GM23248 (cell line): ENCODE measurements around the gene PSPC1. TPM values are rescaled to one million over a fixed set of nuclear protein-coding genes. Genes with fewer than 3 reads are reported as not detected.

ENCODE experiments used
- DNase-seq: peaks from one replicate; pipeline ENCODE4 v3.0.0-alpha.2; 2015
- H2AFZ ChIP-seq: fragments of 200-600 bp; sonication (generic); 2 replicates; pipeline ENCODE4 v1.6.1; 2016; ENCODE audit warnings: antibody characterized with exemption
- H3F3A ChIP-seq: fragments of 200-600 bp; sonication (generic); 2 replicates; pipeline ENCODE4 v1.6.1; 2016; ENCODE audit warnings: mild to moderate bottlenecking, antibody characterized with exemption, mixed run types; ENCODE audit not compliant: insufficient read depth
- H3K27ac ChIP-seq: fragments of 200-600 bp; sonication (generic); 2 replicates; pipeline ENCODE4 v1.5.1; 2016; ENCODE audit warnings: mild to moderate bottlenecking
- H3K27me3 ChIP-seq: fragments of 200-600 bp; sonication (generic); replicated peaks from 2 replicates; pipeline ENCODE4 v1.6.1; 2016; ENCODE audit warnings: mild to moderate bottlenecking; ENCODE audit not compliant: insufficient read depth
- H3K36me3 ChIP-seq: fragments of 200-600 bp; sonication (generic); 2 replicates; pipeline ENCODE4 v1.6.1; 2016; ENCODE audit warnings: low read depth, mild to moderate bottlenecking
- H3K4me1 ChIP-seq: fragments of 200-600 bp; sonication (generic); 2 replicates; pipeline ENCODE4 v1.6.1; 2016; ENCODE audit warnings: mild to moderate bottlenecking; ENCODE audit not compliant: insufficient read depth
- H3K4me2 ChIP-seq: fragments of 200-600 bp; sonication (generic); one replicate; pipeline ENCODE4 v1.6.1; 2016; ENCODE audit warnings: mild to moderate bottlenecking; ENCODE audit not compliant: unreplicated experiment
- H3K4me3 ChIP-seq: fragments of 200-600 bp; sonication (generic); 2 replicates; pipeline ENCODE4 v1.5.1; 2016; ENCODE audit warnings: mild to moderate bottlenecking
- H3K79me2 ChIP-seq: fragments of 200-600 bp; sonication (generic); 2 replicates; pipeline ENCODE4 v1.6.1; 2016; ENCODE audit warnings: mild to moderate bottlenecking; ENCODE audit not compliant: insufficient read depth
- H3K9ac ChIP-seq: fragments of 200-600 bp; sonication (generic); 2 replicates; pipeline ENCODE4 v1.6.1; 2016; ENCODE audit warnings: mild to moderate bottlenecking
- H3K9me2 ChIP-seq: fragments of 200-600 bp; sonication (generic); 2 replicates; pipeline ENCODE4 v1.6.1; 2016; ENCODE audit warnings: mixed run types, mild to moderate bottlenecking, moderate library complexity; ENCODE audit not compliant: insufficient read depth
- H3K9me3 ChIP-seq: fragments of 200-600 bp; sonication (generic); one replicate; pipeline ENCODE4 v1.6.1; 2017; ENCODE audit warnings: low read depth
- H4K20me1 ChIP-seq: fragments of 200-600 bp; sonication (generic); 2 replicates; pipeline ENCODE4 v1.6.0; 2016; ENCODE audit not compliant: insufficient read depth
- EZH2 ChIP-seq: fragments of 200-600 bp; sonication (generic); IDR thresholded peaks from 2 replicates; pipeline ENCODE4 v1.6.1; 2018; ENCODE audit warnings: antibody characterized with exemption, mild to moderate bottlenecking; ENCODE audit not compliant: insufficient read depth, poor library complexity, severe bottlenecking
- EZH2phosphoT487 ChIP-seq: fragments of 200-600 bp; sonication (generic); IDR thresholded peaks from 2 replicates; pipeline ENCODE4 v1.6.1; 2018; ENCODE audit warnings: antibody characterized with exemption, moderate library complexity, mild to moderate bottlenecking, low read depth; ENCODE audit not compliant: insufficient read depth
- WGBS, 2 experiments: methylation state at CpG; one replicate each; pipeline ENCODE4 v1.1.6; 2015 to 2017; ENCODE audit warnings: low lambda C conversion rate in 2 of 2, low coverage in 1 of 2; ENCODE audit errors: missing lambda C conversion rate in 2 of 2; 5-methylcytosine and 5-hydroxymethylcytosine counted together
- in situ Hi-C: fragments of 300-500 bp; cut with MboI; formaldehyde crosslinking; loops from 2 replicates; pipeline ENCODE4 v1.15.0; 2020
- polyA plus RNA-seq: library from polyadenylated mRNA; unstranded; fragments of >200 nt; fragmentation: Nextera tagmentation; extraction: Ambion mirVana; gene quantifications from 2 replicates; pipeline ENCODE4 v1.2.1, GENCODE V29; 2016
- total RNA-seq: library from RNA; depleted of rRNA; stranded (reverse); fragments of >200 nt; shearing (Covaris generic); gene quantifications from 2 replicates; pipeline ENCODE4 v1.2.3, GENCODE V29; 2014

Gene PSPC1
- total and polyA plus RNA-seq, 2 experiments from 2014 or later, result 17.2 to 27.9 TPM

DNA sequence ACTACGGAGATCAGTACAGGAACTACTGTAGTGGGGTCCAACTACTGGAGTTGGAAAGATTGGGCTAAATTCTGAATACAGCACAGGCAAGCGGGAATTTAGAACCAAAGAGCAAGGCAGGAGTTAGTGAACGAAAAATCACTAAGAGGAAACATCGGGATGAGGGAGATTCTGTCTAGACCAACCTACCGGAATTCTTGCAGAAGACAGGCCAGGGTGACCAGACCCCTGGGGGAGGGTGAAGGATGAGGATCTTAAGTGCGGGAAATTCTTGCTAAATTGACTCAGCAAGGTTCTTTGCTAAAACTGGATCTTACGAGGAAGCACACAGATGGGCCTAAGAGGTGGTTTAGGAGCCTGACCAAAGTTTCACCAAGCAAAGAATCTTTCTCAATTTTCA, 13.2 kb upstream of the PSPC1 start:
- 96 to 99% methylated on average over 7 of the region's 7 CpGs for WGBS, 2 experiments

DNA sequence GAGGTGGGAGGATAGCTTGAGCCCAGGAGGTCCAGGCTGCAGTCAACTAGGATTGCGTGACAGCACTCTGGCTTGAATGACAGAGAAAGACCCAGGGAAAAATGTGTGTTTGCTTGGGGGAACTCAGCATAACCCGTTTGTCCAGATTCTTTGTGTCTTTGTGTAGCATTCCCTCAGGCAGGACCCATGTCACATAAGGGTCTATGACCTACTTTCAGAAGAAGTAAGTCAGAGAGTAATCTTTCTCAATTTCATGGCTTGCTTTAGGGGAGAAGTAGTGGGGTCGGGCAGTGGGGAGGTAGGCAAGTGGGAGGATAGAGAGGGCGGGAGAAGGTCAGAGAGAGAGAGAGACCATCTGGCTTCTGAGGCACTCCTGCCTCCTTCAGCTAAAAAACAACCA, 11.9 kb upstream of the PSPC1 start:
- H3K27me3 ChIP-seq, result no peaks in the 10 kb centered on the region
- WGBS, 2 experiments, result 85 to 88% methylated on average over 4 of the region's 4 CpGs
- no peaks in the 10 kb centered on the region for H3K36me3 ChIP-seq
- H3K4me3 ChIP-seq, result no peak overlapping the region
- DNase-seq, result no peak
- no peak overlapping the region for H3K9ac ChIP-seq
- H3F3A ChIP-seq, result peaks cover 12% of the 10 kb centered on the region; the same call in 1 of the 2 replicates
- H4K20me1 ChIP-seq, result no peaks in the 10 kb centered on the region
- no peak overlapping the region for H2AFZ ChIP-seq
- TF ChIP-seq EZH2phosphoT487, result no peak
- no peak for TF ChIP-seq EZH2
- in situ Hi-C loops, result no loop called here
- H3K9me3 ChIP-seq, result no peaks in the 10 kb centered on the region
- peak overlapping the region; percentile 74 for H3K27ac ChIP-seq
- H3K79me2 ChIP-seq, result no peaks in the 10 kb centered on the region
- peaks cover 13% of the 10 kb centered on the region for H3K4me1 ChIP-seq
- H3K4me2 ChIP-seq, result no peak overlapping the region
- no peaks in the 10 kb centered on the region for H3K9me2 ChIP-seq

More for the DNA sequence above, 13.2 kb upstream of the PSPC1 start:
- Histone ChIP-seq H3K9ac (no peak overlapping the region), H3K9me2 (no peaks in the 10 kb centered on the region), H3K36me3 (no peaks in the 10 kb centered on the region), H3K4me3 (no peak overlapping the region), H3K27ac (no peak overlapping the region), H3K4me1 (peaks cover 13% of the 10 kb centered on the region), H3K27me3 (no peaks in the 10 kb centered on the region), H2AFZ (no peak overlapping the region), H3K9me3 (no peaks in the 10 kb centered on the region), H4K20me1 (no peaks in the 10 kb centered on the region), H3F3A (peaks cover 12% of the 10 kb centered on the region; the same call in 1 of the 2 replicates), H3K79me2 (no peaks in the 10 kb centered on the region), H3K4me2 (no peak overlapping the region)
- DNase-seq, result no peak
- TF ChIP-seq EZH2 (no peak), EZH2phosphoT487 (no peak)
- in situ Hi-C loops, result no loop called here

DNA sequence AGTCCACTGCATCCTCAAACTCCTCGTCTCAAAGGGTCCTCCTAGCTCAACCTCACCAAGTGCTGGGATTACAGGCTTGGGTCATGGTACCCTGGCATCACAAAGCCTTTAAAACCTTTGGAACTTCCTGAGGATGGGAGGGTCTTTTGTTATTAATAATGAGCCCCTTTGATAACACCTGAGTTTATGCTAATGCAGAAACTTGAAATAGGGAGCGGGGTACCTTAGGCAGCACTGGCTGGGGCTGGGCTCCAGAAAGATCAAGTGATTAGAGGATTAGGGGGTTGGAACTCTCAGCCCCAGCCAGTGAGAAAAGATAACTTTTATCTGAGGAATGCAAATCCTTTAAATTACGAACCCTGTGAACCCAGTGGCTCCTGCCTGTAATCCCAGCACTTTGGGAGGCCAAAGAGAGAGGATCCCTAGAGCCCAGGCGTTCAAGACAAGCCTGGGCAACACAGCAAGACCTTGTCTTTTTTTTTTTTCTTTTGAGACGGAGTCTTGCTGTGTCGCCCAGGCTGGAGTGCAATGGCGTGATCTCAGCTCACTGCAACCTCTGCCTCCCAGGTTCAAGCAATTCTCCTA, 9.3 kb upstream of the PSPC1 start:
- in situ Hi-C loops, result no loop called here

DNA sequence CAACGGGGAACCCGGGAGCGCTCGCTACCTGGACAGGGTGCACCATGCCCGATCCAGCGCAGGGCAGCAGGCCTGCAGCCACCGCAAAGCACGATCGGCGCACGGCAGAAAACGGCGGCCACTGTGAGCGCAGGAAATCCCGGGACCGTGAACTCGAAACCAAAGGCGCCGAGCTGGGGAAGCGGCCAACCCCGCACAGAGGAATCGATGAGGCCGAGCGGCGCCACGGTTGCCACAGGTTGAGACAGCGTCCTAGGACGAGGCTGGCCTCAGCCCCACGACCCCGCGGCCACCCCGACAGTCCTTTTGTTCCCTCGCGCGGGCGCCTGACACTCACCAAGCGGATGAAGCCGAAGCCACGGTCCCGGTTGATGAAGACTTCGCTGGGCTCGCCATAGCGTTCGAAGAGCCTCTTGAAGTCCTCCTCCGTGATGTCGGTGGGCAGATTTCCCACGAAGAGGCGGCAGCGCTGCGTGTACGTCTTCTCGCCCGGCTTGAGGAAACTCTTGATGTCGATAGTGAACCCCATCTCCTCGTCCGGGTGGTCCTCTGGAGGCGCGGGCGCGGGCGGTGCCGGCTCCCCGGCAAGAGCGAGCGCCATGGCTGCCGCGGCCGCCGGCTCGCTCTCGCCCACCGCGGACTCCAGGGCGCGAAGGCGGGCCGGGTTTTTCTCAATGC, 557 bp downstream of the PSPC1 start:
- Histone ChIP-seq H3F3A (peaks cover 7% of the 10 kb centered on the region; the same call in 1 of the 2 replicates), H3K27me3 (no peaks in the 10 kb centered on the region), H3K4me3 (peak overlapping the region; percentile 94), H3K9me2 (no peaks in the 10 kb centered on the region), H3K79me2 (peaks cover 30% of the 10 kb centered on the region), H2AFZ (peak overlapping the region; percentile 86), H3K4me1 (no peaks in the 10 kb centered on the region), H3K4me2 (peak overlapping the region; percentile 84), H3K27ac (peak overlapping the region; percentile 92), H3K9ac (peak overlapping the region; percentile 97), H3K9me3 (no peaks in the 10 kb centered on the region), H3K36me3 (no peaks in the 10 kb centered on the region), H4K20me1 (no peaks in the 10 kb centered on the region)
- in situ Hi-C loops, result no loop called here
- 1% methylated on average over 69 to 71 of the region's 77 CpGs for WGBS, 2 experiments
- peak; percentile 80 for DNase-seq
- TF ChIP-seq EZH2phosphoT487, result no peak
- TF ChIP-seq EZH2, result no peak

More for the DNA sequence above, 9.3 kb upstream of the PSPC1 start:
- H3K9ac ChIP-seq, result no peak overlapping the region
- no peaks in the 10 kb centered on the region for H4K20me1 ChIP-seq
- no peaks in the 10 kb centered on the region for H3K9me2 ChIP-seq
- H3K4me1 ChIP-seq, result peaks cover 13% of the 10 kb centered on the region
- H3K27me3 ChIP-seq, result no peaks in the 10 kb centered on the region
- no peaks in the 10 kb centered on the region for H3K36me3 ChIP-seq
- H3K4me2 ChIP-seq, result no peak overlapping the region
- no peaks in the 10 kb centered on the region for H3K9me3 ChIP-seq
- 96% methylated on average over 7 of the region's 7 CpGs for WGBS, 2 experiments
- no peaks in the 10 kb centered on the region for H3K79me2 ChIP-seq
- no peak for DNase-seq
- no peak overlapping the region for H2AFZ ChIP-seq
- H3K27ac ChIP-seq, result no peak overlapping the region
- H3K4me3 ChIP-seq, result no peak overlapping the region
- peaks cover 12% of the 10 kb centered on the region; the same call in 1 of the 2 replicates for H3F3A ChIP-seq
- TF ChIP-seq EZH2phosphoT487, result no peak
- TF ChIP-seq EZH2, result no peak
